Myocyte (in vitro differentiated cells): ENCODE data around the gene PCNT. TPM values are rescaled to one million over a fixed set of nuclear protein-coding genes. Genes with fewer than 3 reads are reported as not detected.
A peak's percentile ranks its signal among the peaks of the same experiment; 100 is the strongest.
"Not testable (repeated sequence)": the region's sequence is repeated elsewhere in the genome, so short reads cannot be mapped to it uniquely, and the experiment has no call there.

Experiments
- DNase-seq: peaks from one replicate; pipeline ENCODE4 v3.0.0-alpha.2; 2012; ENCODE audit warnings: low read depth
- total RNA-seq: library from RNA; depleted of rRNA; stranded (reverse); fragments of >200 nt; gene quantifications from 2 replicates; pipeline ENCODE4 v1.2.3, GENCODE V29; 2014

PCNT gene
- total RNA-seq, 1 donor from 2014 or later, result 32.2 TPM

DNA sequence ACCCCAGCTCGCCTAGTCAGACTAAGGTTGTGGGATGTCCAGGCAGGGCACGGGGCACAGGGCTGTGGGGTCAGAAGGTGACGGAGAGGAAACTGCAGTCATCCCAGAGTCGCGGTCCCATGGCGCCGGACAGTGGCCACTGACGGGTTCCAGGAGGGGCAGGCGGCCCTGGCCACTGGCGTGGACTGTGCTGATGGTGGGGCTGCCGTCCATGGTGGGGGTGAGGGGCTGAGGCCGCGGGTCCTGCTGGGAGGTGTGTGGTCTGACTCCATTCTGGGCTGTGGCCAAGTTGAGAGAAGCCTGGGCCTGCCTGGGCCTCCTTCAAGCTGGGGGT is 32.0 kb downstream of the PCNT start:
- no peak for DNase-seq

DNA sequence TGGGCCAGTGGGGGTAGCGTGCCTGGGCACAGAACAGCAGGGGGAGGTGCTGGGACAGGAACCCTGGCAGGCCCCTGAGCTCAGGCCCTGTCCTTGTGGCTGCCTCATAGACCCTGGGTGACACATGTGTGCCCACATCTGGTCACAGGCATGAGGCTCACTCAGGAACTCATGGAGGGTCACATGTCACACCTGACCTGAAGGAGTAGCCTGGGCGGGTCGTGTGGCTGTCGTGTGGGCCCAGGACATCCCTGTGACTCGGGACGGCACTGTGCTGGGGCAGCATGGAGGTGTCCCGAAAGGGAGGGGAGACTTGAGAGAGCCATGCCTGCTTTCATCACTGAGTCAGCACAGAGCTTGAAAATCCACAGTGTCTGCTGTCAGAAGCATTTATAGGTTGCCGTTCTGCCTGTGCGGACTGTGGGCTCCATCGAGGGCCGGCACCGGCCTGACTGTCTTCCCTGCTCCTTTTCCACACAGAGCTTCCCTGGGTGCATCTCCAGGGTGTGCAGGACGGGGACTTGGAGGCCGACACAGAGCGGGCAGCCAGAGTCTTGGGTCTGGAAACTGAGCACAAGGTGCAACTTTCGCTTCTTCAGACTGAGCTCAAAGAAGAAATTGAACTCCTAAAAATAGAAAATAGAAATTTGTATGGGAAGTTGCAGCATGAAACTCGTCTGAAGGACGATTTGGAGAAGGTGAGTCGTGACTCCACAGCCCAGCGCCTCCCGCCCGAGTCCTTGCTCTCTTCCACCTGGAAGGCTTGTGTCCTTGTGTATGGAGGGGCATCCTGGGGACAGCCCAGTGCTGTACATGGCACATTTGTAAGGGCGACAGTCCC is 32.8 kb downstream of the PCNT start:
- DNase-seq, result no peak

DNA sequence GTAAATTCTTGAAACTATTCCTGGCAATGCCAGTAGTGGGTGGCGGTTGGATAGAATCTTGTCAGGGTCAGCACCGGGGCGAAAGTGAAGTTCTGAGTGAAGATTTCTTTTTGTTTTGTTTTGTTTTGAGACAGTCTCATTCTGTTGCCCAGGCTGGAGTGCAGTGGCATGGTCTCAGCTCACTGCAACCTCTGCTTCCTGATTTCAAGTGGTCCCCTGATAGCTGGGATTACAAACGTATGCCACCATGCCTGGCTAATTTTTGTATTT is 33.3 kb downstream of the PCNT start:
- DNase-seq, result no peak

DNA sequence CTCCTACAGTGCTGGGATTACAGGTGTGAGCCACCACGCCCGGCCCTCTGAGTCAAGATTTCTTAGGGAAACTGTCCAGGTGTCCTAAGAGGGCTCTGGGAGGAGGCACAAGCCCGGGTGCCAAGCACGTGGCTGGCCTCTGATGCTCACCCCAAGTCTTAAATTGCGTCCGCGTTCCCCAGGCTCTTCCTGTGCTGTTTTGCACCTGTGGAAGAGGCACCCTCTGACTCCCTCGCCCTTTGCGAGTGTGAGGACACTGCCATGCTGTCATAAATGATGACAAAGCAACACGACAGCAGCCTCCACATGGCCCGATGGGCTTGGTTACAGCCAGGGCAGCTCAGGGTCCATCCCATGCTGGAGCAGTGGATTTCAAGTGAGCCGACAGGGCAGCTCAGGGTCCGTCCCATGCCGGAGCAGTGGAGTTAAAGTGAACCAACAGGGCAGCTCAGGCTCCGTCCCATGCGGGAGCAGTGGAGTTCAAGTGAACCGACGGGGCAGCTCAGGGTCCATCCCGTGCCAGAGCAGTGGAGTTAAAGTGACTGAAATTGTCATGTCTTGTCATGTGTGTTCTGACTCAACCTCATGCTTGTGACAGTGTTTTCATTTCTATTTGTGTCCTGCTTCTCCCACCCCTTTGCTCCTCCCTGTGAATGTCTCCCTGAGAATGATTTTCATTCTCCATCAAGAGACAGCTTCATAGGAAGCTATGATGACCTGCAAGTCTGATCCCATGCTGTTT is 33.9 kb downstream of the PCNT start:
- DNase-seq, result no peak

DNA sequence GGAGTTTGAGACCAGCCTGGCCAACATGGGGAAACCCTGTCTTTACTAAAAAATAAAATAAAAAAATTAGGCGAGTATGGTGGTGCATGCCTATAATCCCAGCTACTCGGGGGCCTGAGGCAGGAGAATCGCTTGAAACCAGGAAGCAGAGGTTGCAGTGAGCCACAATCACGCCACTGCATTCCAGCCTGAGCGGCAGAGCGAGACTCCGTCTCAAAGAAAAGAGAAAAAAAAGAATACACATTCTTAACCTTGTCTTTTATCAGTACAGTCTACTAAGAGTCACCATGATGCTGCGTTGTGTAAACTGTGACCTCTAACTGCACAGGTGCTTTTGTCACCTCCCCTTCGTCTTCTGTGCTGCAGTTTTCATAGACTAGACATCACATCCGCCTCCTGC is 37.2 kb downstream of the PCNT start:
- no peak for DNase-seq

DNA sequence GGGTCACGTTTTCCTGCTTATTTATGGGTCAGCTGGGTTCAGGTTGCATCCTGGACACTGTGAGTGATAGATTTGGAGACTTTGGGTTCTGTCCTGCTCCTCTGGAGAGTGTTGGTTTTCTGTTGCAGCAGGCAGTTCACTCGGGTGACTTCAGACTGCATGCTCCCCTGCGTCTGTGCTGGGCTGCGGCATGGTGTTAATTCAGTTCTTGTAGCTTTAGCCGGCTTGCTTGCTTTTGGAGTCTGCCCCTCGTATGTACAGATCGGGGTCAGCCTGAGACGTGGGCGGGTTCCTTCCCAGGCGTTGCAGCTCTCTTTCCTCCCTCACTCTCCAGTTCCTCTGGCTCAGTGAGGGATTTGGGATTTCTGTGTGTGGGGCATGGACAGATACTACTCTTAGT is 38.0 kb downstream of the PCNT start:
- no peak for DNase-seq

DNA sequence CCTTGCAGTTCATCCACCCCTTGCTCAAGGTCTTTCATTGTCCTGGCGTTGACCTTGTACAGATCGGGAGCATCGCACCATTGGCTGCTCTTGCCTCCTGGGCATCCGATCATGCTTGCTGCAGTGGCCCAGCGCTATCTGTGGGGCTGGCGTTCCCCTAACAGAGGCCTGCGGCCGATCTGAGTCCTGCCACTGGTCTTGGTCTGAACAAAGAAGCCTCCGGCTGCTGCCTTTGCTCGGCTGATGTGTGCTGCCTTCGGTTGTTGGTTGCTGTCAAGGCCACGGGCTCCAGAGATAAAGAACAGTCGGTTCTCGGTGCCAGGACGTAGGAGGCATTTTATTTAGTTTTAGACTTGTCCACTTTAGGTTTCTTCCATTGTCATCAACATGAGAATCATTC is 39.0 kb downstream of the PCNT start:
- no peak for DNase-seq

DNA sequence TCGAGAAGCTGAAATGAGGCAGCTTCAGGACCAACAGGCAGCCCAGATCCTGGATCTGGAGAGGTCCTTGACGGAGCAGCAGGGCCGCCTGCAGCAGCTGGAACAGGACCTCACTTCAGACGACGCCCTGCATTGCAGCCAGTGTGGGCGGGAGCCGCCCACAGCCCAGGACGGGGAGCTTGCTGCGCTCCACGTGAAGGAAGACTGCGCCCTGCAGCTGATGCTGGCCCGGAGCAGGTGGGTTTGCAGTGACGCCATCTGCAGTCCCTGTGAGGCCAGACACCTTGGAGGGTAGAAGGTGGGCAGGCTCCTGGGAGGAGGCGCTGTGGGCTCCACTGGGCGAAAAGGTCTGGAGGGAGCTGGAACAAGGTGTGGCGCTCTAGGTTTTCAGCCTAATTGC is 39.7 kb downstream of the PCNT start:
- DNase-seq, result no peak

DNA sequence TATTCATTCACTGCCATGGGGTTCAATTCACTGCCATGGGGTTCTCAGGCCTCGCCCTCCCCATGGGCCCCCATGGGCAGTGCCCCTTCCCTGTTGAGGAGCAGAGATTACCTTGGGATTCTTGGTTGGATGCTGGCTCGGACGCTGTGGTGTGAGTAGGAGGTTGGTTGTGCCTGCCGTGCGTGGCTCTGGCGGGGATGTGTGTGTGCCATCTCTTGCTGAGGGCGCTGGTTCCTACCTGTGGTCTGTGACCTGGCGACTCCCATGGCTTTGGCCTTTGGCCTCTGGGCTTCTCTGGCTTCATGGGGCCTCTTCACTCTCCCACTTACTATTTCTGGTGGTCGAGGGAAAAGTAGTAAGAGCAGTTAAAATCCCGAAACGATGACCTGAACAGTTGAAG is 42.1 kb downstream of the PCNT start:
- DNase-seq, result no peak

DNA sequence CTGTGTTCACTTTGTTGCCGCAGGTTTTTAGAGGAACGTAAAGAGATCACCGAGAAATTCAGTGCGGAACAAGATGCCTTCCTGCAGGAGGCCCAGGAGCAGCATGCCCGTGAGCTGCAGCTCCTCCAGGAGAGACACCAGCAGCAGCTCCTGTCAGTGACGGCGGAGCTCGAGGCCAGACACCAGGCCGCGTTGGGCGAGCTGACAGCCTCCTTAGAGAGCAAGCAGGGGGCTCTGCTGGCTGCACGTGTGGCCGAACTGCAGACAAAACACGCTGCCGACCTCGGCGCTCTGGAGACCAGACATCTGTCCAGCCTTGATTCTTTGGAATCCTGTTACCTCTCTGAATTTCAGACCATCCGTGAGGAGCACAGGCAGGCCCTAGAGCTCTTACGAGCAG is 42.6 kb downstream of the PCNT start:
- no peak for DNase-seq

DNA sequence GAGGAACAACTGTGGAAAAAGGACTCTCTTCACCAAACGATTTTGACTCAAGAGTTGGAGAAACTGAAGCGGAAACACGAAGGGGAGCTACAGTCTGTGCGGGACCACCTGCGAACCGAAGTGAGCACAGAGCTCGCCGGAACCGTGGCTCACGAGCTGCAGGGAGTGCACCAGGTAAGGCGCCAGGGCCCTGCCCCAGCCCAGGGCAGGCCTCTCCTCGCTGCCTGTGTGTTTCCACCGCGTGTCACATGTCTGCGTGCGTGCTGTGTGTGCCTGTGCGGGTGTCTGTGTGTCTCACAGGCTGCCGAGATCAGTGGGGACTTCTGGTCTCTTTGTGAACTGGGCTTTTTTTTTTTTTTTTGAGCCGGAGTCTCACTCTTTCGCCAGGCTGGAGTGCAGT is 43.0 kb downstream of the PCNT start:
- no peak for DNase-seq

DNA sequence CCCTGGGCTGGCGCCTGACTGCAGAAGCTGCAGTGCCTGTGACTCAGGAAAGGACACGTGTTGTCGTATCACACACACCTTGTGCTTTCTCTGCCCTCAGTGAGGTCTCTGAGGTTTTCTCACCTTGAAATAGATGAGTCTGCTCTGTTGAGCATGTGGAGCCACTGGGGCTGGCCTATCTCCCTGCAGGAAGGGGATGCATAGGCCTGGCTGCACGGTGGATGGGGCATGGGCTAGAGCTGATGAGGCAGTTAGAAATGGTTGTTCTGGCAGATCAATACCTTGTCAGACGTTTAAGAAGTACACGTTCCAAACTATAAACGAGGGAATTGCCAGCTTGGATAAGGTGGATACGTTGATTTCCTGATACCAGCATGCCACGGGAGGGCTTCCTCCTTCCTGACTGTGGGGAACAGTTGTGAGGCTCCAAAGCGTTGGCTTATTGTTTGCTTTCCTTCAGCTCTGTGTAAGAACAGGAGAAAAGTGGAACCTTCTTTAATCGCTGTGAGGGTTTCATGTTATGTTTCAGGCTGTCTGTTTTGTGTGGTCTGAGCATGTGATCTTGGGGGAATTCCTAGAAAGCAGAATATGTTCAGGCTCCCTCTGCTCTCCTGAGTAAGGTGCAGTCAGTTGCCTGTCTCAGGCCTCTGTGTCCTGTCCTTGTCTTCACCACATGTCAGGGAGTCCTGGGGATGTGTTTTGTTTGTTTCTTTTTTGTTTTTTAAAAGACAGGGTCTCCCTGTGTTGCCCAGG is 44.8 kb downstream of the PCNT start:
- DNase-seq, result no peak

DNA sequence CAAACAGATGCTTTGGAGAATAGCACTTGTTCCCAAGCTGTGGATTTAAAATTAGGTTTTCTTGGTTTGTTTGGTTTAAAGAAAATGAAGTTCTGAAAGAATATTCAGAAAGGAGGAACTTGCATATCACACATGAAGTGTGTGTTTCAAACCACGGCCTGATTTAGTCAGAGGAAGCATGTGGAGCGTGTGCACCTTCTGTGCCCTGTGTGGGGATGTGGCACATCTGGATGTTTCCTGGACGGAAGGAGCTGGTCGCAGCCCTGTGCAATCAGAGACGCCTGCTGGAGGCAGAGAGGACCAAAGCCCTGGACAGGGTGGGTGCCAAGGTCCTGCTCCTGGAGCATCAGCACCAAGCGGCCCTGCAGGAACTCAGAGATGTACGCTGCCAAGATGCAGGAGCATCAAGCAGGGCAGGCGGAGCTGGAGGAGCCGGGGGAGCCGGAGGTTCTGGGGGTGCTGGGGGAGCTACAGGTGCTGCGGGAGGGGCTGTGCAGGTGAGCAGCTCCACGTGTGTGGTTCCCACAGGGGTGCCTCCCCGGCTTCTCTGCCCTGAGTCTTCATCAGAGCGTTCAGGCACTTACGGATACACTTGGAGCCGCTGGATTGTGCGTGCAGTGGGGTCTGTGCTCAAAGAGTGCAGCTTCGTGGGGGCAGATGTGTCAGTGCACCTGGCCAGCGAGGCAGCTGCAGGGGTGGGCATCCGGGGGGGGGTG is 45.7 kb downstream of the PCNT start:
- DNase-seq, result no peak

DNA sequence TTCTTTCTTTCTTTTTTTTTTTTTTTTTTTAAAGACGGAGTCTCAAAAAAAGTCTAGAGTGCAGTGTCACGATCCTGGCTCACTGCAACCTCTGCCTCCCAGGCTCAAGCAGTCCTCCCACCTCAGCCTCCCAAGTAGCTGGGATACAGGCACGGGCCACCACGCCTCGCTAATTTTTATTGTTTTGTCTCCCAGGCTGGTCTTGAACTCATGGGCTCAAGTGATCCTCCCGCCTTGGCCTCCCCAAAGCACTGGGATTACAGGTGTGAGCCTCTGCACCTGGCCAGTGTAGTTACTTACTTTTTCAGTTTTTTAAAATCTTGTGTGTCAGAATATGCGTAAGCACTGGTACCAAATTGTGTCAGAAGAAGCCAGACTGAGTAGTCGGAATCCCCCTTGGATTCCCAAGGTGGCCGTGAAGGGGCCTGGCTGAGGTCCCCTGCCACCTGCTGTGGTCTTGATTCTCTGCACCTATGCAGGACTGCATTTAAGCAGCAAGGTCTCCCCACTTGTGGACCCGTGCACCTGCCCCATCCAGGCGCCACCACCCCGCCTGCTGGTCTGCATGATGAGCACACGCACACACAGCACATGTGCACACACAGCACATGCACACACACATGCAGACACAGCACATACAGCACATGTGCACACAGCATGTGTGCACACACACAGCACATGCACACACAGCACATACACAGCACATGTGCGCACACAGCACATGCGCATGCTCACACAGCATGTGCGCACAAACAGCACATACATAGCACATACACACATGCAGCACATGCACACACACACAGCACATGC is 47.5 kb downstream of the PCNT start:
- DNase-seq, result no peak

DNA sequence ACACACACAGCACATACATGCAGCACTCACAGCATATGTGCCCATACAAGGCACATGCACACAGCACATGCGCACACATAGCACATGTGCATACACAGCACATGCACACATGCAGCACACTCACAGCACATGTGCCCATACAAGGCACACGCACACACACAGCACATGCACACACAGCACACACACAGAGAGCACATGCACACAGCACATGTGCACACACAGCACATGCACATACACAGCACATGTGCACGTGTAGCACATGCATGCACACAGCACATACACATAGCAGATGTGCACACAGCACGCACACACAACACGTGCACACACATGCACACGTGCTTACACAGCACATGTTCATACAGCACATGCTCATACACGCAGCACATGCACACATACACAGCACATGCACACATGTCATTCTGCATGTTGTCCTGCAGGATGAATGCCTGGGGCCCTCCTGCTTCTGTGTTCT is 48.1 kb downstream of the PCNT start:
- DNase-seq, result no peak

DNA sequence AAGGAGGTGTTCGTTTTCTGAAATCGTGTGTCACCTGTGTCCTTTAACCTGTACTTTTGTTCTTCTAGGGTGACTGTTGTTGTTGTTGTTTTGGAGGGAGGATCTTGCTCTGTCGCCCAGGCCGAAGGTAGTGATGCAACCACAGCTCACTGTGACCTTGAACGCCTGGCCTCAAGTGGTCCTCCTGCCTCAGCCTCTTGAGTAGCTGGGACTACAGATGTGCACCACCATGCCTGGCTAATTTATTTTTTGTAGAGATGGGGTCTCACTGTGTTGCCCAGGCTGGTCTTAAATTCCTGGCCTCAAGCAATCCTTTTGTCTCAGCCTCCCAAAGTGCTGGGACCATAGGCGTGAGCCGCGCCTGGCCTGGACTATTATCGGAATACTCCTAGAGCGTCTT is 49.0 kb downstream of the PCNT start:
- DNase-seq, result not testable (repeated sequence)

DNA sequence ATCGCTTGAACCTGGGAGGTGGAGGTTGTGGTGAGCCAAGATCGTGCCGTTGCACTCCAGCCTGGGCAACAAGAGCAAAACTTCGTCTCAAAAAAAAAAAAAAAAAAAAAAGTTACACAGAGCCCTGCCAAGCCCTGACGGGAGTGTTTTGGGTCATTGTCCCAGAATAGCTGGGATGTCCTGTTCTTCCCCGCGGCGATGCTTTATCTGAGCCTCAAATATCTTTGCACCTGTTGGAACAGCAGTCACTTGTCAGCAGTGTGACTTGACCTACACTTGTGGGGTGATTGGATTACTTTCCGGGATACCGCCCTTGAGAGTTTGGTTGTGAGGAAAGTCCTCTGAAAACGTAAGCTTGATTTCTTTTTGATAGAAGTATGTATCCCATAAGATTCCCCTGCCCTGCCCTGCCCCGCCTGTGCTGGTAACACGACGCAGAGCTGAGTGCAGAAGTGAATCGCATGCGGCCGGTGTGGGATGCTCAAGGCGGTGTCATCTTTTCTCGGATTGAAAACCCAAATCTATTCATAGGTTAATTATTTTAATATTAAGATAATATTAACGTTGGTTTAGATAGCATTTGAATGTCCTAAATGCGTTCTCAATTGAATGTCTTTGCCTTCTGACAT is 50.9 kb downstream of the PCNT start:
- peak; percentile 96 for DNase-seq

DNA sequence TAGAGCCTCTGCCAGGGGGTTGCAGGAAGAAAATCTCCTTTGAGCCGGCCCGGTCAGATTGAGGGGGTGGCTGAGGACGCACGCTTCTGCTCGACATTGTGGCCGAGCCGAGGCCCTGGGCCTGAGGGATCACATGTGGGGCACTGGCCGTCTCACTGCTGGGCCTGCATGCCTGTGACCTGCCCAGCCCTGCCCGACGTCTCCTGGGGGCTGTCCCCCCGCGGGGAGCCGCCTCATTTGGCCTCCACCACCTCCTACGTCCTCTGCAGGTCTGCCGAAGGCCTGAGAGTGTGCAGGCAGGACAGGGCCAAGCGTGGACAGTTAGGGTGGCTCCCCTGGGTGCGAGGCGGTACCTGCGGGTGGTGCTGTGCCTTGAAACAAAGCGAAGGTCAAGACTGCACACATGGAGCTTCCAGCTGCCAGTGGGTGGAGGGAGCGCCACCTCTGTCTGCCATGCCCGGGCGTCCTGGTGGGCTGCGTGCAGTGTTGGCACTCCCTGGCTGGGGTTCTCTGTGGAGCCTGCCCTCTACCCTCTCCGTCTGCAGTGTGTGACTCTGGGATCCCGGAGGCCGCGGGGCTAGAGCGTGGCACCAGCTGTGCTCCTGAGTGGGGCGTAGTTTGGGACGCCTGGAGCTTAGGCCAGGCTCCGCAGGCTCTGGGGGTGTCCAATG is 51.7 kb downstream of the PCNT start:
- peak; percentile 35 for DNase-seq

DNA sequence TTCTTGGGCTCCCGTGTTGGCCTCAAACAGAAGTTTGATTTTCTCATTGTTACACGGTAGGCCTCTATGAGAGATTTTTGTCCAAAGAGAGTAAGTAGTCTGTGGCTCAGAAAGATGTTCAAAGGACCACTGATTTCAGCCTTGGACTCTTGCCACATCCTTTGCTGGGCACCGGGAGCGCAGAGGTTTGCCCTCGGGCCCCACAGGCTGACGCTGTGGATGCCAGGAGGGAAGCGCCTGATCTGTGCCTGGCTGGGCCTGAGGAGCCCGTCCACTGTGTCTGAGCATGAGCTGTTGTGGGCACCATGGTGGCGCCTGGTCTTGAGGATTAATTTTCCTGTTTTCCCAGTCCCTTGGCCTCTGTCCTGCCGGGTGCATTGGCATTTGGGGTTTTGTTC is 52.3 kb downstream of the PCNT start:
- DNase-seq, result peak; percentile 33
